ENCODE results near the gene HPS4.

The HPS4 gene

DNA sequence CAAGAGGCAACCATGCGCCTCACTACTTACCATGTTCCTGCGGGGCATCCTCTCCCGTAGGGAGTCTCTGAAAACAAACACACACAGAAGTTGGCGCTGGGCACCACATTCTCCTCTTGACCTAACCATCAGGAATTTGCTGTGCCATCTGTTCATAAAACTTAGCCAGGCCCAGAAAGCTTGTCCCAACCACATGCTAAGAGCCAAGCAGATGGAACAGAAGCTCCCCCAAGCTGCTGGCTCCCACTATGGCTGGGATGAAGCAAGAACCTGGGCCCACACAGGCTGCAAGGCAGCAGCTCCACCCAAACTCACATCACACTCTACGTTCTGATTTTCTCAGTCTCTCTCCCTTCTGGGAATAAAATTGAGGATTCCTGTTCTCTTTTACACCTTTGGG lies 17.4 kb downstream of the HPS4 start:
- DNase-seq: peak in 7 of 56 donors; percentile 7 to 46 (median 27)

DNA sequence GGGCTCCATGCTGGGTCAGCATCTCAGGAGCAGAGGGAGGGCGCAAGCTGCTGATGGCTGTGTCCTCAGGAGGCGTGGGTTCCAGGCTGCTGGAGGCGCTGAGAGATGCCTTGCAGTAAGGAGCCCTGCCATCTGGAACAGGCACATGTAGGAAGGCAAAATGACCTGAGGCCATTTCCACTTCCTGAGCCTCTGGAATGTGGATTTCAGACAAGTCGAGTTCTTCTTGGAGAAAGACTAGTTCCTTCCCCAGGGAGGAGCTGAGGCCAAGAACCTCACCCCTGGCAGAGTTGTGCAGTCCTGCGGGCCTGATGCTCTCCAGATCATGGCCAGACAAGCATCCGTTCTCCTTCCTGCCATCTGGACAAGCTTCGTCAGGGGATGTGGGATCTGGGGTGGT lies 19.3 kb downstream of the HPS4 start:
- no peak for DNase-seq

- no peak for DNase-seq
Measured at GRCh38 chr22:26463688-26464087, 19.9 kb downstream of the HPS4 start.

DNA sequence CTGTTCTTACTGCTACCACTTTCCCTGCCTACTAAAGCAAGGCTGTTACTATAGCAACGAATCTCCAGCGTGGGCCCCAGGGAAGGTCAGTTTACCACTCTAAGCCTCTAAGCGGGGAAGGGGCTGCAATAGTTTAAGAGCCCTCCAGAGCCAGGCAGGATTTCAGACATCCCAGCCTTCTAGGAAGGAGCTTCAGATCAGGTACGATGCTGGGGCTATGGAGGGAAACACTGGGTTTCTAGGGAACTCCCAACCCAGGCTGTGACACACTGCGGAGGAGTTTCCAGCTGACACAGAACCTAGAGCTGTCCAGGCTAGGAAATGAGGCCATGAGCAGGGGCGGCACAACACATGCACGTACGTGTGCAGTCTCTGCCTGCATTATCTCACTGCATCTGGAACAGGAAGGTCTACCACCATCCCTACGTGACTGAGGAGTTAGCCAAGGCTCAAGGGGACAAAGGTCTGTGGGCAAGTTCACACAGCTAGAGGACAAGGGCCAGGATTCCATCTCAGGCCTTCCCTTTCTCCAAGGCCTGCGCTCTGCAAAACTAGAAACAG lies 20.4 kb downstream of the HPS4 start:
- DNase-seq: peak in 15 of 56 donors; percentile 9 to 64 (median 28)

GRCh38 chr22:26462641-26463040 lies 20.9 kb downstream of the HPS4 start:
- DNase-seq: no peak

GRCh38 chr22:26462051-26462450 lies 21.5 kb downstream of the HPS4 start:
- DNase-seq: no peak

GRCh38 chr22:26461188-26461810 lies 22.3 kb downstream of the HPS4 start:
- DNase-seq: peak in 31 of 56 donors; percentile 2 to 79 (median 27)

DNA sequence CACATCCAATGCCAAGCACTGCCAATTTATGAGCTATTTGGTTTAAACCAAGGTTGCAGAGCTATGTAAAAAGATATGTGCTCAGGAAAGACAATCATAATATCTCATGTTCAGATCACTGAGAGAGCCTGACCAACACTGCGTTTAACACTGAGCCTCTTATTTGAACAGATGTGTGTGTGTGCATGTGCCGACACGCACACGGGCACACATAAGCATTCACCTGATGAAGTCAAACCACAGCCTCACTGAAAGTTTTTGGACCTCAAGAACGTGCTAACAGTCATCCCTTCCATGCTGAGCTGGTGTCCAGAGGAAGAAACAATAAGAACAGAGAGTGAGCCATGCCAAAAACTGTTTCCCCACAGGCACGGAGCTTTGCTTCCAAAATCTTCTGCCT lies 23.4 kb downstream of the HPS4 start:
- DNase-seq: no peak

DNA sequence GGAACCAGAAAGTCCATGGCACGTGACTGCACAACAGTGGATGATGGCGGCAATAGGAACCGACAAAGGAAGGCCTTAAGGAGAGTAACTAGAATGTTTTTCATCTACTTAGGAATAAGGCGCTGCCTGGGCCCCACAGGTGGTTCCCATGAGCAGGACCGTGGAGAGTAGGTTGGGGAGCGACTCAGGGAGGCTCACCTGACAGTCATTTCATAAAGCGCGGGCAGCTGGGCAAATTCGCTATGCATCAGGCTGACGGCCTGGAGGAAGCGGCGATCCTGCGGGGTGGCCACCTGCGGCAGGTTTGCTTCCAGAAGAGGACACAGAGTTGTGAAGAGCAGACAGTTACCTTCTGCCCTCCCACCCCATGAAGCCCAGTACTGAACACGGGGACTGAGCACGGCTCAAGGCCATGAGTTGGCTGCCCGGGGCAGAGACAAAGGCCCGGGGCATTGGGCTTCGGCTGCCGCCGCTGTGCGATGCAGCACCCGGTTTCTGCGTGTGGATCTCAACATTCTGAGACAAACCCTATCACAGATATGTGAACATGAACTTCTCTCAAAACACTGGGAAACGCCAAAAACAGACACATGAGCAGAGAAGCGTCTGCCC lies 25.8 kb downstream of the HPS4 start:
- no peak for DNase-seq

GRCh38 chr22:26453812-26454500 lies 29.6 kb downstream of the HPS4 start:
- no peak for DNase-seq

- DNase-seq: no peak
Measured at GRCh38 chr22:26453216-26453615, 30.4 kb downstream of the HPS4 start.

GRCh38 chr22:26452236-26453016 lies 31.2 kb downstream of the HPS4 start:
- peak in 1 of 56 donors; percentile 45 for DNase-seq

DNA sequence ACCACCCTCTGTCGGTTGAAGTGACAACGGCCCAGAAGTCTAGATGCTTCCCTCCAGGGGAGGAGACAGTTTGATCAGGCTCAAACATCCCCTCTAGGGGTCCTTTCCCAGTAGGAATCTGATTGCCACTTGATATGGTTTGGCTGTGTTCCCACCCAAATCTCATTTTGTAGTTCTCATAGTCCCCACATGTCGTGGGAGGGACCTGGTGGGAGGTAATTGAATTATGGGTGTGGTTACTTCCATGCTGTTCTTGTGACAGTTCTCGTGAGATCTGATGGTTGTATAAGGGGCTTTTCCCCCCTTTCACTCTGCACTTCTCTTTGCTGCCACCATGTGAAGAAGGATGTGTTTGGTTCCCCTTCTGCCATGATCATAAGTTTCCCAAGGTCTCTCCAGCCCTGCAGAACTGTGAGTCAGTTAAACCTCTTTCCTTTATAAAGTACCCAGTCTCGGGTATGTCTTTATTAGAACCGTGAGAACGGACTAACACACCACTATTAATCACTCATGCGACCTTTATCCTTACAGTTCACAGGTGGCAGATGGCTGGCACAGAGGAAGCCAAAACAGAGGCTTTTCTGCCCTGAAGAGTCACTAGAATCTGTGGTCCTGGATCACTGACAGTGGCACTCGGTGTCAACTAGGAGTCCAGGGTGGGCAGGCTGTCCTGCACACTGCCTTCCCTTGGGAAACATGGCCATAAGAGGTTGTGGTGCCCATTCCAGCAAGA lies 33.0 kb downstream of the HPS4 start:
- DNase-seq: peak in 3 of 56 donors; percentile 23 to 41 (median 31)

GRCh38 chr22:26448941-26449340 lies 34.6 kb downstream of the HPS4 start:
- DNase-seq: no peak

DNA sequence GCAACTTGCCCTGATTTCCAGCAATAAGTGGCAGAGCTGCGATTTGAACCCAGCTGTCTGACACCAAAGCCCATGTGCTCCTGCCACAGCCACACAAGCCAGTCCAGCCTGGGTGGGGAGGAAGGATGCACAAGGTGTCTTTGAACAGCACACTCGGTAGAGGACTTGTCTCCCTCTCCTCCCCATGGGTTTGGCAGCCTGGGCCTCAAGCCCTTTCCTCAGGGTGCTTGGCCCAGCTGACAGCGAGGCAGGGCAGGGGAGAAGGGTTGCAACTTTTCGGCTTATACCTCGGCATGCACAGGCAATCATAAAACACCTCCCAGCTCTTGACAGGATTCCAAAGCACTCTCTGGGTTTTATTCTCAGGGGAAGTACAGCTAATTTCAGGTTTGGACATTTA lies 35.2 kb downstream of the HPS4 start:
- DNase-seq: no peak

- DNase-seq: no peak
Measured at GRCh38 chr22:26447584-26448329, 35.8 kb downstream of the HPS4 start.

- no peak for DNase-seq
Measured at GRCh38 chr22:26446808-26447515, 36.6 kb downstream of the HPS4 start.

DNA sequence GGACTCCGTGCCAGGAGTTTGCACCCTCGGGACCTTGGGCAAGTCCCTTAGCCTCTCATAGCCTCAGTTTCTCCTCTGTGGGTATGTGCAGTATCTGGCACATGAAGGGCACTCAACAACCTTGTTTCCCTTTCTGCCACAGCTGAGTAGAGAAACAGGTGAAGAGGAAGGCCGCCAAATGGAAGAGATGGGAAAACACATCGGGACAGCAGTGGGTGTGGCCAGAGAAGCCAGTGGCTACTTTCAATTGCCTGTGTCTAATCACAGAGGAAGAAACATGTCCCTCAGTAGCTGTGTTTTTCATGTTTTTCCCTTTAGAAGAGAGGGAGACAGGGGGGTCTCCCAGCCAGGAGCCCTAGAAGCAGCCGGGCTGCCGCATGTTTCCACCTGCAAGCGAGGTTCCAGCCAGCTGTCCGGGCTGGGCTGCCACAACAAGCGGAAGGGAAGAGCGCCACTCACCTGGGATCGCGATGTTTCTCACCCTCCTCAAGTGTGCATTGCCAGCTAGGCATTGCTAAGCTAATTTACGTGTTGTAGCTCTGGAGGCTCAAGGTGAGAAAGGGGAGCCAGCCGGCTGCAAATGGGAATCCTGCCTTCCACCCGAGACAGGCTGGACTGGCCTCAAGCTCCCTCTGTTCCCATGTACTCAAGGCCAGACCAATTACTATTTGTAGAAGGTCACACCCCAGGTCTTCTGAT lies 37.9 kb downstream of the HPS4 start:
- no peak for DNase-seq

GRCh38 chr22:26444777-26445176 lies 38.8 kb downstream of the HPS4 start:
- no peak for DNase-seq
